Sigmoid colon (tissue), 4 donors: Measurements from ENCODE around the gene C1orf53.

Source experiments
- CTCF ChIP-seq, 4 experiments: fragments of 450-650 bp in 3 of 4; fragments of 200-600 bp in 1 of 4; IDR thresholded peaks; one replicate each; pipeline ENCODE4 v1.5.1; 2016 to 2019; ENCODE audit warnings: antibody characterized with exemption in 4 of 4, mild to moderate bottlenecking in 3 of 4, moderate library complexity in 2 of 4
- EP300 ChIP-seq, 4 donors: sonication (generic); formaldehyde crosslinking; IDR thresholded peaks; one replicate each; pipeline ENCODE4 v1.6.1; 2017; ENCODE audit warnings: antibody characterized with exemption in 4 of 4
- POLR2A ChIP-seq, 2 donors: fragments of 450-650 bp; IDR thresholded peaks; one replicate each; pipeline ENCODE4 v1.6.1; 2016; ENCODE audit warnings: antibody characterized with exemption in 2 of 2, mild to moderate bottlenecking in 2 of 2, moderate library complexity in 2 of 2

- TF ChIP-seq CTCF (IDR thresholded peaks at IDR 0.05), result no peak
- no peak for TF ChIP-seq EP300 (IDR thresholded peaks at IDR 0.05)
- no peak for TF ChIP-seq POLR2A (IDR thresholded peaks at IDR 0.05)
Measured at GRCh38 chr1:197902454-197903195, at the start of gene C1orf53.
